Sigmoid colon (tissue), 4 donors: ENCODE measurements around the gene STARD13.

ENCODE experiments used
- POLR2AphosphoS5 ChIP-seq, 4 donors: sonication (generic); formaldehyde crosslinking; IDR thresholded peaks; one replicate each; pipeline ENCODE4 v1.6.1; 2017; ENCODE audit warnings: antibody characterized with exemption in 4 of 4
- TF ChIP-seq, protein P1 (sequence below), 4 experiments: fragments of 450-650 bp in 3 of 4; fragments of 200-600 bp in 1 of 4; IDR thresholded peaks; one replicate each; pipeline ENCODE4 v1.5.1; 2016 to 2019; ENCODE audit warnings: antibody characterized with exemption in 4 of 4, mild to moderate bottlenecking in 3 of 4, moderate library complexity in 2 of 4

DNA sequence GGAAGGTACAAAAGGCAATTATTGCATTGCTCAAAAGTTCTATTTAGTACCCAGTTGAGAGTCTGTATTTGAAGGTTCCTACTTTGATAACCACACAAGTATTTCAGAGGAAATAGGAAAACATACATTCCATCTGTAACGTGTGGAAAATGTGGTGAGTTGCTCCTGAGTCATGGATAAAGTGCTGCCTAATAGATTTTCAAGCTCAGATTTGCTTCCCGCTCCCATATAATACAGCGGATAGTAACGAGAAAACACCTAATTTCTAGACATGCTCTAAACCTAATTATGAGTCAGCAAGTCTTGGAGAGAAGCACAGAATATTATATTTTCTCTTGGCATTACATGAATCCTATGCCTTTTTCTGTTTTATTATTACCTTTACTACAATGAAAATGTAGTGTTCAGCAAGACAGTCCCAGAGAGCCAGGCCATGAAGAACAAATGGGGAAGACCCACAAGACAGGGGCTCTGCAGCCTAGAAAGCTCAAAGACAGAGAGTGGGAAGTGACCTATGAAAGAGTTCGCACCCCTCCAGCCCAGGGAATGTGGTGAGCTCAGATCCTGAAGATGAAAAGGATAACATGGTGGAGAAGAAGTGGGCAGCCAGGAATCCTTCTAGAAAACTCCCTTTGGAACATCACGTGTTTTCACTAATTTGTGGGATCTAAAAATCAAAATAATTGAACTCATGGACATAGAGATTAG is 116.1 kb downstream of the STARD13 start:
- TF ChIP-seq, protein P1, sequence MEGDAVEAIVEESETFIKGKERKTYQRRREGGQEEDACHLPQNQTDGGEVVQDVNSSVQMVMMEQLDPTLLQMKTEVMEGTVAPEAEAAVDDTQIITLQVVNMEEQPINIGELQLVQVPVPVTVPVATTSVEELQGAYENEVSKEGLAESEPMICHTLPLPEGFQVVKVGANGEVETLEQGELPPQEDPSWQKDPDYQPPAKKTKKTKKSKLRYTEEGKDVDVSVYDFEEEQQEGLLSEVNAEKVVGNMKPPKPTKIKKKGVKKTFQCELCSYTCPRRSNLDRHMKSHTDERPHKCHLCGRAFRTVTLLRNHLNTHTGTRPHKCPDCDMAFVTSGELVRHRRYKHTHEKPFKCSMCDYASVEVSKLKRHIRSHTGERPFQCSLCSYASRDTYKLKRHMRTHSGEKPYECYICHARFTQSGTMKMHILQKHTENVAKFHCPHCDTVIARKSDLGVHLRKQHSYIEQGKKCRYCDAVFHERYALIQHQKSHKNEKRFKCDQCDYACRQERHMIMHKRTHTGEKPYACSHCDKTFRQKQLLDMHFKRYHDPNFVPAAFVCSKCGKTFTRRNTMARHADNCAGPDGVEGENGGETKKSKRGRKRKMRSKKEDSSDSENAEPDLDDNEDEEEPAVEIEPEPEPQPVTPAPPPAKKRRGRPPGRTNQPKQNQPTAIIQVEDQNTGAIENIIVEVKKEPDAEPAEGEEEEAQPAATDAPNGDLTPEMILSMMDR (IDR thresholded peaks at IDR 0.05): no peak
- no peak for TF ChIP-seq POLR2AphosphoS5 (IDR thresholded peaks at IDR 0.05)
